GM18873 (cell line): ENCODE data around the gene TTYH2.
"Not testable (repeated sequence)": the region's sequence is repeated elsewhere in the genome, so short reads cannot be mapped to it uniquely, and the experiment has no call there.

Source experiments
- ATAC-seq: cut with Tn5 transposase; IDR thresholded peaks from one replicate; pipeline ENCODE4 v1.9.1; 2021; ENCODE audit warnings: mild to moderate bottlenecking, moderate library complexity, moderate number of reproducible peaks; ENCODE audit not compliant: unreplicated experiment, low FRiP score

TTYH2 gene

DNA sequence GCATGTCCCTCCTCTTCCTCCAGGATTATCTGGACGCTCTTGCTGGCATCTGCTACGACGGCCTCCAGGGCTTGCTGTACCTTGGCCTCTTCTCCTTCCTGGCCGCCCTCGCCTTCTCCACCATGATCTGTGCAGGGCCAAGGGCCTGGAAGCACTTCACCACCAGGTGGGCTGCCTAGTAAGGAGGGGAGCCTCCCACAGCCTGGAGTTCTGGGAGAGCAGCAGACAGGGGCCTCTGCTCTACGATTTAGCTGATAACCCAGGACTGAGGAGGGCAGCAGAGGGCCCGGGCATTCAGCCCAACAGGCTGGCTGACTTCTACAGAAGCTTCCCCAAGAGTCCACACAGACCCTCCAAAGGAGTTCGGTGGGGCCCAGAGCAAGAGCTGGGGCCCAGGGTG, 38.8 kb downstream of the TTYH2 start:
- no peak for ATAC-seq

GRCh38 chr17:74253036-74253435, 39.7 kb downstream of the TTYH2 start:
- ATAC-seq: no peak

GRCh38 chr17:74257311-74257710, 43.9 kb downstream of the TTYH2 start:
- no peak for ATAC-seq

DNA sequence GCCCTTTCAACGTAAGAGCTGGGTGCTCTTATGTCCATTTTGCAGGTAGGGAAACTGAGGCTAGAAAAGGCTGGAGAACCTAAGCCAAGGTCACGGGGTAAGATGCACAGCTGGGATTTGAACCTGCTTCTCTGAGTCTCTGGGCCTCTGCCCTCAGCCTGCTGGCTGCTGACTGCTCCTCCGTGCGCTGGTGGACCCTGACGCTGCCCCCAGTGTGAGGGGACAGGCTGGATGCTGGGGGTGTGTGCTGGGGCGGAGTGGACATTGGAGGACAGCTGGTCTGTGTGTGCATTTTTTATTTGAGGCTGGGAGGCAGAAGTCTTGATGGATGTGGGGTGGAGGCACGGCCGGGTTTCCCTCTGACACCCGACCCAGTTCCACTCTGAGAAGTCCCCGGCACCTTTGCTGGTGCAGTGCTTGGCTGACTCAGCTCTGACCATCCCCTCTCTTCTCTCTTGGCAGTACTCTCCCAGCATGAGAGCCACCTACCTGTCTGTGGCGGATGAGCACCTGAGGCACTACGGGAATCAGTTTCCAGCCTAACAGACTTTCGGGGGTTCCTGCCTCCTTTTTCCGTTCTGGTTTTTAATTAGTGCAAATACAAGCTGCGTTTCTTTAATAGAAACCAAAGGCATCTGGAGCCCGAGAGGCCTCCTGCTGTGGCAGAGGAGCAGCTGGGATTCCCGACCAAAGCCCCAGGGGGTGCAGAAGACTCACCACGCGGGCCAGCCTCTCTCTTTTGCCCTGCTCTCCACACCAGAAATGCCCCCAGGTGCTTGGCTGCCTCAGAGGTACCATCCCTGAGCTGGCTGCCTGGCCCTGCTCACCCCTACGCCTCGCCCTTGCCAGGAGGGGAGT, 46.5 kb downstream of the TTYH2 start:
- no peak for ATAC-seq

GRCh38 chr17:74260525-74260850, 47.1 kb downstream of the TTYH2 start:
- no peak for ATAC-seq

- ATAC-seq: no peak
These were observed 49.2 kb downstream of the TTYH2 start for GRCh38 chr17:74262601-74263000.

DNA sequence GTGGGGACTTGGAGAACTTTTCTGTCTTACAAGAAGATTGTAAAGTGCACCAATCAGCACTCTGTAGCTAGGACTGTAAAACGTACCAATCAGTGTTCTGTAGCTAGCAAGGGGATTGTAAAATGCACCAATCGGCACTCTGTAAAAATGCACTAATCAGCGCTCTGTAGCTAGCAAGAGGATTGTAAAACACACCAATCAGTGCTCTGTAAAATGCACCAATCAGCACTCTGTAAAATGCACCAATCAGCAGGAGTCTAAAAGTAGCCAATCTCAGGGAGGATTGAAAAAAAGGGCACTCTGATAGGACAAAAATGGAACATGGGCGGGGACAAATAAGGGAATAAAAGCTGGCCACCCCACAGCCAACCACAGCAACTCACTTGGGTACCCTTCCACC, 53.7 kb downstream of the TTYH2 start:
- ATAC-seq: not testable (repeated sequence)

DNA sequence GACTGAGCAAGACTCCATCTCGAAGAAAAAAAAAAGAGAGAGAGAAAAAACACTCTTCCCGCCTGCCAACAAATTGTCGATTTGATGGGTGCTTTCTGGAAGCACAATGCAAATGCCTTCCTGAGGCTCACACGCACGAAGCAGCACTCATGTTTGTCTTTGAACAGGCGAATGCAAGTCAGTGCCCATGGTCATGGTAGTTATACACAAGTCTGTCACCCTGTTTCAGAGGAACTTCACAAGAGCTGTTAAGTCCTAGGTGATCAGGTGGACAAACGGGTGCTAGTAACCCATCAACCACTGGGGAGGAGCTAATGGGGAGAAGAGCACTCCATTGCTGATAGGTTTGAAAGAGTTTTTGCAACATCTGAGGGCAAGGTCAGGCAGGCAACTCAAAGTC, 54.2 kb downstream of the TTYH2 start:
- no peak for ATAC-seq

DNA sequence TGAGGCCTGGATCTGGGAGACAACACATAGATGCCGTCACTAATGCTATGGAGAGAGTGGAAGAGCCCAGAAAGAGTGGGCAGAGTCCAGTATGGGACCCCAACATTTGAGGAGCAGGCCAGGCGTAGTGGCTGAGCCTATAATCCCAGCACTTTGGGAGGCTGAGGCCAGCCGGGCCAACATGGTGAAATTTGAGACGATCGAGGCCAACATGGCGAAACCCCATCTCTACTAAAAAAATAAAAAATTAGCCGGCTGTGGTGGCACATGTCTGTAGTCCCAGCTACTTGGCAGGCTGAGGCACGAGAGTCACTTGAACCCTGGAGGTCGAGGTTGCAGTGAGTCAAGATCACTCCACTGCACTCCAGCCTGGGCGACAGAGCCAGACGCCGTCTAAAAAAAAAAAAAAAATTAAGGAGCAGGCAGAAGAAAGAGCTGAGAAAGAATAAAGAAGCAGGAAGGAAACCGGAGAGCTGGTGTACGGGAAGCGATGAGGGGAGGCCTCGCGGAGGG, 54.7 kb downstream of the TTYH2 start:
- ATAC-seq: no peak

DNA sequence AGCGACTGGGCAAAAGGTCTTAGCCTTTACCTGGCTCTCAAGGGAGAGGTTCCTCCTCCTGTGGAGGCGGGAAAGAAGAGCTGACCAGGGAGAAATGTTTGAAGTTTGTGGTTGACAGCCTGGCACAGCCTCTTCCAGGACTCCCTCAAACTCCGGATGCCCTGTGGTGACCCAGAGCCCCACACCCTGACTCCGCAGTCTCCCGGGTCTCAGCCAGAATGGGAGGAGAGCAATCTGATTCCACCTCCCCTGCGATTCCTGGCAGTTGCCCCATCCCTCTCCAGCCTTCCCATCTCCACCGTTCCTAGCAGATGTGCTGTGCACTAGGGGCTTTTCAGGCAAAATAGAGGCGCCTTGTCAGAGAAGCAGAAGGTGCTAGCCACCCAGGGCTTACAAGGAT, 55.2 kb downstream of the TTYH2 start:
- ATAC-seq: no peak

DNA sequence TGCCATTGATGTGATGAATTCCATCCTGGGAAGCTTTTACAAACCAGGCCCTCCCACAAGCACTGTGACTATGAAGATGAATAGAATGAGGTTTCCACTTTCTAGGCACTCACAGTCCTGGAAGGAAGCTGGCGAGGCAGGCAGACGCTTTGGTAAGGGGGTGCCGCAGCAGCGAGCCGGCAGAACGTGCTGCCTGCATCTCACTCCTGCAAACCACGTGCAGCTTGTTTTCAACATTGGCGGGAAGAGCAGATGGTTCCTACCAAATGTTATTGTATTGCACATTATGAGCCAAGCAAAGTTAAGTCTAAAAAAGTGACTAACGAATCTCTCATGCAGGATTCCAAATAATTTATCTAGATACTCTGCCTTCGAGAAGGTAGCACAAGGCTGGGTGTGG, 57.0 kb downstream of the TTYH2 start:
- no peak for ATAC-seq

GRCh38 chr17:74271281-74271680, 57.9 kb downstream of the TTYH2 start:
- no peak for ATAC-seq

DNA sequence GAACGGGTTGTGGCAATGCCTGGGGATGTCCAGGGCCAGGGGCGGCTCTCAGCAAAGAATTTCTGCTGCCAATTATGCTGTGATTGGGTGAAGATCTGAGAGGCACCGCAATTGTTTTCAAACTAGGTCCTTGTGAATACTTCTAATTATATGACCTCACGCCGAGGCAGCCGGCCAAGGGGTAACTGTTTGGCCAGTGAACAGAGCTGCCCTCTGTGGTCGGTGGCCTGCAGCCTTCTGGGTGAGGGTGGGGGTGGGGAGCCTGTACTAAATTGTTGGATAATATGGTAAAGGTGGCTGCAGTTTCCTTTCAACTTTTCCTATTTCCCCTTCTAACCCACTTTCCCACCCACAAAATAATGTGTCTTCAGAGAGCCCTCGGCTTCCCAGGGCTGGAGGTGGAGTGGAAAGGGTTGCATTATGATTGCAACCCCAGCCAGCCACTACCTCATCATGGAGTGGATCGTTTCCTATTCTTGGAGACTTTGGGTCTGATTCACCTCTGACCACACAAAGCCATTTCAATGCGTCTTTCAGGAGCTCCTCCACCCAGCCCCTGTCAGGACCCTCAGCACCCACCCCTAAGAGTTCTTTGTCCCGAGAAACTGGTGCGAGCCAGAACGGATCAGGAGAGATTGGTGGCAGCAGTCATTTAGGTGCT, 58.7 kb downstream of the TTYH2 start:
- no peak for ATAC-seq

- ATAC-seq: no peak
These were observed 59.4 kb downstream of the TTYH2 start for GRCh38 chr17:74272731-74273201.

GRCh38 chr17:74274060-74274708, 60.8 kb downstream of the TTYH2 start, which contains the start of gene DNAI2:
Gene DNAI2 (plus strand): TSS chr17:74274234. CDS start chr17:74281818, 7,584 bp downstream.
- no peak for ATAC-seq

GRCh38 chr17:74274709-74275340, 61.5 kb downstream of the TTYH2 start:
- ATAC-seq: no peak

- ATAC-seq: no peak
These were observed 62.7 kb downstream of the TTYH2 start for GRCh38 chr17:74276051-74276476.

GRCh38 chr17:74276541-74277009, 63.2 kb downstream of the TTYH2 start:
- ATAC-seq: no peak

GRCh38 chr17:74277935-74278334, 64.6 kb downstream of the TTYH2 start:
- ATAC-seq: no peak

DNA sequence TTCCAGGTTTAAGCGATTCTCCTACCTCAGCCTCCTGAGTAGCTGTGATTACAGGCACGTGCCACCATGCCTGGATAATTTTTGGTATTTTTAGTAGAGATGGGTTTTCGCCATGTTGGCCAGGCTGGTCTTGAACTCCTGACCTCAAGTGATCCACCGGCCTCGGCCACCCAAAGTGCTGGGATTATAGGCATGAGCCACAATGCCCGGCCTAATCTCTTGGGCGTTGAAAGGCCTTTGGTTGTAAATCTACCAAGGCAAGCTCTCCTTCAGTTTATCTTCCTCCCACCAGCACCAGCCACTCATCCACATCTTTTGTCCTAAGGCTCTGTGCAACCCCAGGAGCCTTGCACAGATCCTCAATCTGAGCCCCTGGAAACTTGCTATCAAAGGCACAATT, 66.2 kb downstream of the TTYH2 start:
- ATAC-seq: not testable (repeated sequence)
